Endometrial microvascular endothelial cells (primary cell): ENCODE data around the gene IGSF21. TPM values are rescaled to one million over a fixed set of nuclear protein-coding genes. Genes with fewer than 3 reads are reported as not detected.

Experiments
- in situ Hi-C: cut with HindIII; loops from 2 replicates; pipeline ENCODE4 v1.10.0; 2017; ENCODE audit warnings: low sequenced_read_pairs, low pct_unique_long_range_greater_than_20kb; ENCODE audit errors: inconsistent ontology term
- total RNA-seq: library from RNA; depleted of rRNA; stranded (reverse); fragments of >200 nt; gene quantifications from one replicate; pipeline ENCODE4 v1.2.3, GENCODE V29; 2015; ENCODE audit errors: inconsistent ontology term

IGSF21 gene
- total RNA-seq, 1 donor from 2014 or later = not detected

DNA sequence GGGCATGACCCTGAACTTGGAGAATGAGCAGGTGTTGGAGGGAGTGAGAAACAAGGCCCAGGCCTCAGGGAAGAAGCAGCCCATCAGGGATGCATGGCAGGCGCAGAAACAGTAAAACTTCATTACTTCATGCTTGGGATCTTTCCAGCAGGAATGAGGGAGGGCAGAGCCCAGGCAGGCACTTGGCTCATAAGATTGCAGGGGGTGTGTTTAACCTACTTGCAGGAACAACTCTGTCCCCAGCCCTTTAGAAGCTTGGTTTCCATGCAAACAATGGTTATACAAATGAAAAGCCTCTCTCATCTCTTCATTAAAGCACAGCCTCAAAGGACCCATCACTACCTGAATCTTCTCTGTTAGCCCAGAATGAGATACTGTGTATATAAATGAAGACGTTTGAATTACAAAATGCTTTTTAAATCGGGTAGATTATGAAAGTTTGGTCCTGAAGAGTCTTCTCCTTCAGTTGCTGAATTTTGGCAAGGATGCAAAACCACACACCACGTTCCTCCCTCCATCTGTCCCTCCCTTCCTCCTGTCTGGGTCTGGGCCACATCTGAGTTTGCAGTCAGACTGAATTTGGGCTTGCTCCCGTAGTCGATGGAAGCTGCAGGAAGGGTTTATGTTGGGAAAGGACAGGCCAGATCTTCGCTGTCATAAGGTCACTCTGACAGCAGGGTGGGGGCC lies 218.8 kb downstream of the IGSF21 start:
- in situ Hi-C loops = no loop called here

DNA sequence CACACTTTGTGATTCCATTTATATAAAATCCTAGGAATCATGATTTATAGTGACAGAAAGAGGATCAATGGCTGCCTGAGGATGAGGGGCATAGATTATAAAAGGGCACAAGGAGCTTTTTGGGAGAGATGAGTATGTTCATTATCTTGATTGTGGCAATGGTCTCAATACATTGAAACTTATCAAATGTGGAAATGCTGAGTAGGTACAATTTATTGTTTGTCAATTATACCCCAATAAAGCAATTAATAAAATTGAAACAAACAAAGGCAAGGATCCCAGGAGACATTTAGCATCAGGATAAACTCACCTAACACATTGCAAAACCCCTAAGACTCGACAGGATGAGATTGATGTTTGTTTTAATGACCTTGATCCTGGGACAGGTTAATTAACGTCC lies 220.1 kb downstream of the IGSF21 start:
- in situ Hi-C loops = no loop called here

DNA sequence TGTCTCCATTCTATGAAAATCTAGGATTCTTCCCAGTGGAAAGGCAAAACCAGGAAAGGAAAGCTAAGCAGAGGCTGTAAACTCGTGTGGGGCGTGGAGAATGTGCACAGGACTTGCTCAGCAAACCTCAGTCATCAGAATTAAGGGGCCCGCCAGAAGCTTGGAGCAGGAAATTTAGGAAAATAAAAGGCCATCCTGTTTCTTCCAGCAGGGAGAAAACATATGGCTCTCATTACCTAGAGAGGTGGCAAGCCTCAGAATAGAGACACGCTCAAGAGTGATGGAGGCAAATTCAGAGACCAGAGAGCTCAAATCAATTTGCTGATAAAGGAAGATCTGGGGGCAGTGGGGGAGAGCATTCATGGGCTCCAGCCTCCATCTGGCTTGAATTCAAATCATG lies 221.2 kb downstream of the IGSF21 start:
- in situ Hi-C loops = no loop called here

GRCh38 chr1:18329469-18330253 lies 222.1 kb downstream of the IGSF21 start:
- in situ Hi-C loops = no loop called here

DNA sequence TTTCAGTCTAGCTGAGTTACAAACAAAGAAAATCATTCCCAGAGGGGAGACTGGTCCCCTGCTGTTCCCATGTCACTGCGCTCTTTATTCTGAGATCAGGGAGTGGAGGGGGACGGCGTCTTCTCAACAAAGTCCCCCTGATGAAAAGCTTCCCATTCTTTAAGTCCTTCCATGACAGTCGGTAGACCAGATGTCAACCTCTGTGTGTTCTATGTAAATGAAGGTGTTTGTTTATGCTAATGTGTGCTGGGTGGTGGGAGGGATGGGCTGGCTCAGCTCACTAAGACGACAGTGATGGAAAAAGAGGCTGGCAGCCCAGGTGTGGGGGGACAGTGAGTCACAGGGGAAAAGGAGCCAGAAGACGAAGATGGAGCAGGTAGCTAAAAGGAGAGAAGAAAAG lies 225.0 kb downstream of the IGSF21 start:
- in situ Hi-C loops = no loop called here

- in situ Hi-C loops = no loop called here
Observed at GRCh38 chr1:18333220-18333619, 225.6 kb downstream of the IGSF21 start.

GRCh38 chr1:18336801-18337200 lies 229.2 kb downstream of the IGSF21 start:
- in situ Hi-C loops = no loop called here

- in situ Hi-C loops = no loop called here
Observed at GRCh38 chr1:18337757-18338156, 230.2 kb downstream of the IGSF21 start.

DNA sequence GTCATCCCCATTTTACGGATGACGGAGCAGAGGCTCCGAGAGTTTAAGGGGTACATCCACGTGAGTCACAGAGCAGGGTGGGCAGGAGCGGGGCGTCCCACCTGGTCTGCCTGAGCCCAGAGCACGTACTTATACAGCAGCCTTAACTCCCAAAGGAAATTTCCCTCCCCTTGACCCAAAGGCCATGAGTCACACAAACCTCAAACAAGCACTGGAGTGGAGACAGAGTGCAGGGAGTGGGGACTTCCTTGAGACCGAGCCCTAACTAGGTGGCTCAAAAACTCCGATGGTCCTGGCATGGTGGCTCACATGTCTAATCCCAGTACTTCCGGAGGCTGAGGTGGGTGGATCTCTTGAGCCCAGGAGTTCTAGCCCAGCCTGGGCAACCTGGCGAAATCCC lies 231.6 kb downstream of the IGSF21 start:
- in situ Hi-C loops = no loop called here

DNA sequence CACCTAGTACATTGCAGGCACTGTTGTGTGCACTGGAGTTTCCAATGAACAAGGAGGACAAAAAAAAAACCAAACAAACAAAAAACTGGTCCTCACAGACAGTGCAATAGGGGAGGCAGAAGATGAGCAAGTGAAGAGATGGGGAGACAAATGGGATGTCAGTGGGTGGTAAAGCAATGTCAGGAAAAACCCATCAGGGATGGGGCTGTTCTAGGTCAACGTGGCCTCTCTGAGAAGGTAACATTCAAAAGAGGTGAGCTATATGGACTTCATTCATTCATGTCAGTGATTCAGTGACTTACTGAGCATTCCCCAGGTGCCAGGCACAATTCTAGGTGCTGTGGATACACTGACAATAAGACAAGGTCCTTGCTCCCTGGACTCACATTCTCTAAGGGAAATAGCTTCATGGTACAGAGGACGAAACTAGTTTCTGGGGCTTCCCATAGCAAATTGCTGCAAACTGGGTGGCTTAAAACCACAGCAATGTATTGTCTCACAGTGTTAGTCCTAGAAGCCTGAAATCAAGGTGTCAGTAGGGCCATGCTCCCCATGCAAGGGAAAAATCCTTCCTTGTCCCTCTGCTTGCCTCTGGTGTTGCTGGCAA lies 232.7 kb downstream of the IGSF21 start:
- in situ Hi-C loops = no loop called here

- in situ Hi-C loops = no loop called here
Observed at GRCh38 chr1:18340787-18341186, 233.2 kb downstream of the IGSF21 start.

DNA sequence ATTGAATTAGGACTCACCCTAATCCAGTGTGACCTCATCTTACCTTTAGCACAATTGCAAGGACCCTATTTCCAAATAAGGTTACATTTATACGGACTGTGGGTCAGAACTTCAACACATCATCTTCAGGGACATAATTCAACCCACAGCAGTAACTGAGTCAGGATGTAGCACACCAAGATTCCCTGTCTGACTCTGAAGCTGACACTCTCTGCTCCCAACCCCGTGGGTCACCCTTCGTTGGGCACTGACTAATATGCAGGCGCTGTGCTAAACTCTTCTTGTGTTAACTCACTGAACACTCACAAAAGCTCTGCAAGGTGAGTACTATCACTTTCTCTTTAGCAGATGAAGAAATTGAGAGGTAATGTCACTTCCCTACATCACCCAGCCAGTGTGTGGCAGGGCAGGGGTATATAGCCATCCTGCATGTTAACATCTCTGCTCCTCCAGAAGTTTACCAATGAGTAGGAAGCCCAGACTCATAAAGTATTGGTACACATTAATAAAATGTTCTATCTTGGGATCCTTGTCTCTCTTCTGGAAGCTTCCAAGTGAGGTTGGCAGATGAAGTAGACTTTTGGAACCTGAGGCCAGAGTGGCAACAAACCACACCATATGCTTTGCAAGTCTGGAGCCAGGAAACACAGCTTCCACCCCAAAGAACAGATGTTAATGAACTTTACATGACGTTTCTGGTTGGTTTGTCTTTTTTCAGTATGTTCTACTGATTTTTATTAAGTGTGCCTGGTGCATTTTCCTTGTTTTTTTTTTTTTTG lies 233.9 kb downstream of the IGSF21 start:
- in situ Hi-C loops = no loop called here

DNA sequence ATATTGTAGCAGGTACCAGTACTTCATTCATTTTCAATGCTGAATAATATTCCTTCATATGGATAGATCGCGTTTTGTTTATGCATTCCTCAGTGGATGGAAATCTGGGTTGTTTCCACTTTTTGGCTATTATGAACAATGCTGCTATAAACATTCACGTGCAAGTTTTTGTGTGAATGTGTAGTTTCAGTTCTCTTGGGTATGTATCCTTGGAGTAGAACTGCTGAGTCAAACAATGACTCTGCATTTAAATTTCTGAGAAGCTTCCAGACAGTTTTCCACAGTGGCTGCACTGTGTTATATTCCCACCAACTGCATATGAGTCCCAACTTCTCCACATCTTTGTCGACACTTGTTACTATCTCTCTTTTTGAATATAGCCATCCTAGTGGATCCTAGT lies 235.1 kb downstream of the IGSF21 start:
- in situ Hi-C loops = no loop called here

- in situ Hi-C loops = no loop called here
Observed at GRCh38 chr1:18343581-18343980, 236.0 kb downstream of the IGSF21 start.

DNA sequence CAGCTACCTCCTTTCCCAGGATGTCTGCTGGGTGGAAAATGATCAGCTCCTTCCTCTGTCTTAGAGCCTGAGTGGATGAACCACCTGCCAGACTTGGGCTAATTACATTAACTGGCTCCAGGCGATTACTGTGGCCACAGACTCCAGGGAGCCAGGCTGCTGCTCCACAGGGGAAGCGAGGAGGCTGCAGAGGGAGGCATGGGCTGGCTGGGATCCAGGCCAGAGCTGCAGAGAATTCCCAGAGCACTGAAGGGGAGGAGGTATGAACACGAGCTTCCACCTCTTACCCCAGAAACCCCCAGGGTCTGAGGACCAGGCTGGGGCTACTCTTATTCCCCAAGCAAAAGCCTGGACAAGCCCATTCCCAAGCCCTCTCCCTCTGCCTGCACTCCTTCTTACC lies 237.2 kb downstream of the IGSF21 start:
- in situ Hi-C loops = no loop called here

- in situ Hi-C loops = no loop called here
Observed at GRCh38 chr1:18347559-18347958, 240.0 kb downstream of the IGSF21 start.

GRCh38 chr1:18348354-18348753 lies 240.8 kb downstream of the IGSF21 start:
- in situ Hi-C loops = no loop called here

DNA sequence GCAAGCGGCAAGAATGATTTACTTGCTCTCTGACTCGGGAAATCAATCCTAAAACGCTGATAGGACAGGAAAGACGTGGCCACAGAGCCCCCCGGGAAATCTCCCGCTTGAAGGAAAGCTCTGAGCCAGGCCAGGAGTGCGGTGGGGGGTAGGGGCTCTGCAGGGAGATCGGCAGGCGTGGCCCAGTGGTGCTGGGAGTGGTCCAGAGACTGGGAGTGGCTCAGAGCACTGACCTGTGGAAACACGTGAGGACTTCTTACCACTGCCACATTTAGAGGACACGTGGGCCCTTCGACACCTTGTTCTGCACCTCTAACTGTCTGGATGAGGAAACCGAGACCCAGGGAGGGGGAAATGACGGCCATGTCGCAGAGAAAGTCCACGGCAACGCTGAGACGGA lies 243.1 kb downstream of the IGSF21 start:
- in situ Hi-C loops = no loop called here

- in situ Hi-C loops = no loop called here
Observed at GRCh38 chr1:18351735-18352134, 244.1 kb downstream of the IGSF21 start.
